Stimulated activated CD8-positive, alpha-beta memory T cell treated with anti-CD3 and anti-CD28 coated beads, Interleukin-15, amount 100 ng/mL, for 48 hours (primary cell): ENCODE data around the gene GRWD1.

Experiments
- DNase-seq, 2 donors: peaks; one replicate each; pipeline ENCODE4 v3.0.0-alpha.2; 2020; ENCODE audit warnings: low read depth in 2 of 2

The GRWD1 gene

GRCh38 chr19:48424694-48425219 is 21.0 kb upstream of the GRWD1 start:
- DNase-seq: no peak

- no peak for DNase-seq
These were observed 17.1 kb upstream of the GRWD1 start for GRCh38 chr19:48428670-48429069.

DNA sequence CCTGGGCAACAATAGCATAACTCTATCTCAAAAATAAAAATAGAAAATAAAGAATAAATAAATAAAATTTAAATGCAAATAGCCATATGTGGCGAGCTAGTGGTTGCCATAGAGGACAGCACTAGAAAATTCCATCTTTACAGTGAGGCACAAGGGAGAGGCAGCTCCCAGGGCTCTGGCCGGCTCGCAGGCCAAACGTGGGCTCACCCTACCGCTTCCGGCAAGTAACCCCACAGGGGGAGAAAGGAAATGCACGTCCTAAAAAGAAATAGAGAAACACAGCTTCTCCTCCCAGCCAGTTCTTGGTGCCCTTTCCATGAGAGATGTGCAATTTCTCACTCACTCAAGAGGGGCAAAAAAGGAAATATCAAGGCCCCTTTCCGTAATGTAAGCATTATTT is 12.4 kb upstream of the GRWD1 start:
- no peak for DNase-seq

DNA sequence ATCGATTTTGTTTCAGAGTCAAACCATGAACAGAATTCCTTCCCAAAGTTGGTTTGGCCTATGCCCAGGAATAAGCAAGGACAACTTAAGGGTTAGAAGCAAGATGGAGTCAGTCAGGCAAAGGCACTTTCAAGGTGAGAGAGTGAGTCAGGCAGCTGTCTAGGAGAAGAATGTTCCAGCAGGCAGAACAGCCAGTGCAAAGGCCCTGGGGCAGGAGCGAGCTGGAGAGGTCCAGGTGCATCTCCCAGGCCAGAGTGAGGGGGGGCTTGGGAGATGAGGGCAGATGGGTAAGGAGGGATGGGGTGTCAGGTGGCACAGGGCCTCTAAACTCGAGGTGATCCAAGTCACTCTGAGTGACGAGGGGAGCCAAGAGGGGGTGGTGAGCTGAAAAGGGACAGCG is 9.2 kb upstream of the GRWD1 start:
- DNase-seq: no peak

- DNase-seq: no peak
These were observed 4.3 kb upstream of the GRWD1 start for GRCh38 chr19:48441360-48442050.

DNA sequence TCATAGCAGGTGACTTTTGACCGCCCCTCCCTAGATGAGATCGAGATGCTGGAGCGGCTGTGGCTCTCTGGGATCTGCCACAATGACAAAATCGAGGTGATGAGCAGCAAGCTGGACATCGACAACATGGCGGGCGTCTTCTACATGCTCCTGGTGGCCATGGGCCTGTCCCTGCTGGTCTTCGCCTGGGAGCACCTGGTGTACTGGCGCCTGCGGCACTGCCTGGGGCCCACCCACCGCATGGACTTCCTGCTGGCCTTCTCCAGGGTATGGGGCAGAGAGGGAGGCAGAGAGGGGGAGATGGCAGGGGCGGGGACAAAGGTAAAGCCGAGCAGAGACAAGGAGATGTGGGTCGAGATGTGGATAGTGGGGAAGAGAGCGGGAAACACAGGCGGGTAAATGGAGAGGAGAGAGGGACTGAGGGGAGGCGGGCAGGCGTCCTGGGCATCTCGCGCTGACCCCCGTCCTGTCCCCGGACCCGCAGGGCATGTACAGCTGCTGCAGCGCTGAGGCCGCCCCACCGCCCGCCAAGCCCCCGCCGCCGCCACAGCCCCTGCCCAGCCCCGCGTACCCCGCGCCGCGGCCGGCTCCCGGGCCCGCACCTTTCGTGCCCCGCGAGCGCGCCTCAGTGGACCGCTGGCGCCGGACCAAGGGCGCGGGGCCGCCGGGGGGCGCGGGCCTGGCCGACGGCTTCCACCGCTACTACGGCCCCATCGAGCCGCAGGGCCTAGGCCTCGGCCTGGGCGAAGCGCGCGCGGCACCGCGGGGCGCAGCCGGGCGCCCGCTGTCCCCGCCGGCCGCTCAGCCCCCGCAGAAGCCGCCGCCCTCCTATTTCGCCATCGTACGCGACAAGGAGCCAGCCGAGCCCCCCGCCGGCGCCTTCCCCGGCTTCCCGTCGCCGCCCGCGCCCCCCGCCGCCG is 3.4 kb upstream of the GRWD1 start:
- no peak for DNase-seq

GRCh38 chr19:48443256-48443655 is 2.5 kb upstream of the GRWD1 start:
- DNase-seq: no peak

GRCh38 chr19:48443731-48444128 is 2.1 kb upstream of the GRWD1 start:
- DNase-seq: no peak

GRCh38 chr19:48444129-48444935 is 1.5 kb upstream of the GRWD1 start:
- no peak for DNase-seq

DNA sequence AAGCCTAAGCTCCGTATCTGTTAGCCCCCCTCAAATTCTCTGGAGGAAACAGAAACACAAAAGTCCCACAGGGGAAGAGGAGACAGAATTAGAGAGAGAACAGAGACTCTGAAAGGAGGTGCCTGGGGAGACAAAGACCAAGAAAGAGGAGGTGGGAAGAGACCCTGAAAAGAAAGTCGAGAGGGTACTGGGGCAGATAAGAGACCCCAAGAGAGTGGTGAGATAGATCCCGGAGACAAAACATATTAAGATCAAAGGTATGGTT is 915 bp upstream of the GRWD1 start:
- DNase-seq: no peak

GRCh38 chr19:48445256-48445605 is 552 bp upstream of the GRWD1 start:
- DNase-seq: no peak

- no peak for DNase-seq
These were observed 796 bp downstream of the GRWD1 start for GRCh38 chr19:48446579-48446978.

GRCh38 chr19:48448563-48448962 is 2.8 kb downstream of the GRWD1 start:
- DNase-seq: no peak

GRCh38 chr19:48450441-48450840 is 4.7 kb downstream of the GRWD1 start:
- no peak for DNase-seq

DNA sequence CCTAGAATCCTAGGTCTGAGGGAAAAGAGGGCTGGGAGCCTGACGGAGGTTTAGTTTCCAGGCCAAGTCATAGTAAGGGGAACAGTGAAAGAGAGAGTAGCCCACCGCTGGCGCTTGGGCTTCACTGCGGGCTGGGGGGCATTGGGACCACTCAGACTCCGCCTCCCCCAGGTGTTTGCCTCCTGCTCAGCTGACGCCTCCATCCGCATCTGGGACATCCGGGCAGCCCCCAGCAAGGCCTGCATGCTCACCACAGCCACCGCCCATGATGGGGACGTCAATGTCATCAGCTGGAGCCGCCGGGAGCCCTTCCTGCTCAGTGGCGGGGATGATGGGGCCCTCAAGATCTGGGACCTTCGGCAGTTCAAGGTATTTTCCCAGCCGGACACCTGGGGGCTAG is 5.1 kb downstream of the GRWD1 start:
- no peak for DNase-seq

DNA sequence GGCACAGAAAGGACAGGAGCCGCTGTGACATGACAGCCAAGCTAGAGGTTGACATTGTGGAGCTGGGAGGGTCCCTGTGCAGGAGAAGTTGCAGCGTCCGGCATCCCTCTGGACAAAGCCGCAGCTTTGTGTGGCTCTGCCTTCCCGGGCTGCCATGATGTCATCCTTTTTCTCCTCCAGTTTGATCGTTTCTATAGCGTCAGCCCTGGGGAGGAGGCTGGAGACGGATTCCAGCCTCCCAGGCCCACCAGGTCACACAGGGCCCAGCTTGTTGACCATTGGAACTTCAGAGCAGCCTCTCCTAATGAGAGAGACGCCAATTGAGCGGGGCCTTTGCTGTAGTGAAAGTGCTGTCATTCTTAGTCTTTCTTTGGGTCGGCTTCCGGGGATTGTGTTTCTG is 5.8 kb downstream of the GRWD1 start:
- DNase-seq: no peak

- DNase-seq: no peak
These were observed 6.8 kb downstream of the GRWD1 start for GRCh38 chr19:48452289-48453190.

- no peak for DNase-seq
These were observed 8.5 kb downstream of the GRWD1 start for GRCh38 chr19:48454150-48454730.

- no peak for DNase-seq
These were observed 9.6 kb downstream of the GRWD1 start, which contains the start of gene KCNJ14 for GRCh38 chr19:48455171-48455907. Gene KCNJ14 (plus strand): TSS chr19:48455574. CDS start chr19:48461725, 6,151 bp downstream.

- no peak for DNase-seq
These were observed 10.3 kb downstream of the GRWD1 start for GRCh38 chr19:48455908-48456562.
